NCI-H2081 (cell line): Measurements from ENCODE around the gene TBC1D19.

Experiments
- DNase-seq, 2 experiments: peaks; one replicate each; lab custom pipeline; 2025; lab: John Stamatoyannopoulos, UW

Gene TBC1D19

DNA sequence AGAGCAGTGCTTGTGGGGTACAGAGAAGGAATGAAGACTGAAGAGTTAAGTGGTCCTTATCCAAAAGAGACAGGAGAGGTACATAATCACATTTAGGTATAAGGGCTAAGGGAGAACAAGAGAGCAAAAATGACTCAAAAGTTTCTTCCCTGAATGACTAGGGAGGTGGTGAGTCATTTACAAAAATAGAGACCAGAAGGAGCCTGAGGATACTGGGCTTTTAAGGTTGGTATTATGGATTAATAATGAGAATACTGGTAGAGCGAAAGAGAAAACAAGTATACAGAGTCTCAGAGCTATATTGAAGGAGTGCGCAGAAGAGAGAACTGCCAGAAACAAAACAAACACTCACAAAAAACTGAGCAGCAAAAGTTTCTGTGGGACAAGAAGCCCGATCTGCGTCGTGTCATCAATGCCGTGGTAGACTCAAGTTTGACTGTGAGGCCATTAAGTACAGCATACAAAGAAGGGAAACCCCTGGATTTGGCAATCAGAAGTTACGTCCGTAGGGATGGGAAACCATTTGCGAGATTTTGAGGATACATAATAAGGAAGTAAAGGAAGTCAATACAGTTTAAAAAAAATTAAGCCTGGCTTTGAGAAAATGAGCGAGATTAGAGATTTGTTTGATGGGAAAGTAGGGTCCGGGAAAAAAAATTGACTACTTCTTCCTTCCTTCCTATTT is 147.6 kb downstream of the TBC1D19 start:
- no peak for DNase-seq

DNA sequence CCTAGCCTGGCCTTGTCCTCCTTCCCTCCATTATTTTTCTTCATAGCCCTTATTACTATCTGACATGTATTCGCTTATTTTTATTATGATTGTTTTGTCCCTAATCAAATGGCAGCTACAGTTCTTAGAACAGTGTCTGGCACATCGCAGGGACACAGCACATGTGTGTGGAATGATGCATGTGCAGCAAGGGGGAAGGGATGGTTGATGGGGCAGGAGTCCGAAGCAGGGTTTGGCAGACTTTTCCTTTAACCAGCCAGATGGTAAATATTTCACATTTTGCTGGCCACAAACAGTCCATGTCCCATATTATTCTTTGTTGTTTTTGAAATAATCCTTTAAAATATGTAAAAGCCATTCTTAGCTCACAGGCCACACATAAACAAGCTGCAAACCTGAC is 148.5 kb downstream of the TBC1D19 start:
- DNase-seq, result no peak

DNA sequence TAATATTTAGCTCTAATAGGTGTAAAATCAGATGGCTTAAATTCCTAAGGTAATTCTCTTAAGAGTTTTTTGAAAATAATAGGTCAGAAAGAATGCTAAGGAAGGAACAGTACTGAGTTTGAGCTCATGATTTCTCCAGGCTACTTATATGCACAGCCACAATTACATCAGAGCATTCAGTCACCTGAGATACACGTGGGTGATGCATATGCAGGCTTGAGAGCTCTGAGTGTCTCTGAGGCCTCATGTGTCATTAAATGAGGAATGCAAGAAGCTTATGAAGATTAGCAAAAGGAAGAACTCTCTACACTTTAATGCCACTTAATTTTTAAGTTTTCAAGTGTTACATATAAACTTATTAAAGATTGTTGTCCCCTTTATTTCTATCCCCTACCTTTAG is 152.7 kb downstream of the TBC1D19 start:
- DNase-seq, result no peak

DNA sequence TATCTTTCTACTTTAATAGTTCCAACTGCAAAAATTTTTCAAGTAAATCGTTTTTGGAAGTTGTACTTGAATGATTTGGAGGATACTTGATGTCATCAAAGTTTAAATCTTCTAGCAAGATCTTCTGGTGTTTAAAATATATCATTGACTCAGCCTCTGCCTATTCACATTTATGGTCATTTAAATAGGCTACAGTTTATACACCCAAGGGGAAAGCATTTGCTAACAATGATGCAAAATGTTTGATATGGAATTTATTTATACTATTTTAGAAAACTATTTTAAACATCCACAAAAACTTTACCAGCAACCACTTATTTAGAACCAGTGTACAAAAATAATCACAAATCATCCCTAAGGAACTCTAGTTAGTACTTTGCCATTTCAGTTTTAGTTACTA is 153.5 kb downstream of the TBC1D19 start:
- no peak for DNase-seq

DNA sequence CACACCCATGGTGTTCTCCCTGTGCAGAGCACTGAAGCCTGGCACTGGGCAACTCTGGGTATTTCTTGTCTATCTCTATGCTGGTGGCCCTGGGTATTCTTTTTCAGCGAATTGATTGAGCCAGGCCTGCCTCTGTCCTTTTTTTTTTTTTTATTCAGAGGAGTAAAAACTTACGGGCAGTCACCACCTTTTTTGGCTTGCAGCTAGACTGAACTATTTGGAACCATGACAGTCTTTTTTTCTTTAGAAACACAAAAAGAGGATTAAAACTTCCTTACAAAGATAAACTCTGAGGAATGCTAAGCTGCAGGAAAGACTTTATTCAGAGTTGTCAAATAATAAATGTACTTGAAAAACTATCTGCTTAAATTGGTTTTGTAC is 157.6 kb downstream of the TBC1D19 start:
- no peak for DNase-seq

DNA sequence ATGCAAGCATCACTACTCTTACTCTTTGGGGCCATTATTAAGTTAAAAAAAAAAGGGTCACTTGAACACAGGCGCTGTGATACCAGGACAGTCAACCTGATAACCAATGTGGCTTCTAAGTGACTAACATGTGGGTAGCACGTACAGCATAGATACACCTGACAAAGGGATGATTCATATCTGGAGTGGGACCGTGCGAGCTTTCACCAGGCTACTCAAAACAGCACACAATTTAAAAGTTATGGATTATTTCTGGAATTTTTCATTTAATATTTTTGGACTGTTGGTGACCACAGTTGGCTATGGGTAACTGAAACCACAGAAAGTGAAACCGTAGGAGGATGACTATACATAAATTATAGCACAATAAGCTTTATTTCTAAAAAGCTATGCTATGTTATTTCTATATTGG is 162.9 kb downstream of the TBC1D19 start:
- no peak for DNase-seq

DNA sequence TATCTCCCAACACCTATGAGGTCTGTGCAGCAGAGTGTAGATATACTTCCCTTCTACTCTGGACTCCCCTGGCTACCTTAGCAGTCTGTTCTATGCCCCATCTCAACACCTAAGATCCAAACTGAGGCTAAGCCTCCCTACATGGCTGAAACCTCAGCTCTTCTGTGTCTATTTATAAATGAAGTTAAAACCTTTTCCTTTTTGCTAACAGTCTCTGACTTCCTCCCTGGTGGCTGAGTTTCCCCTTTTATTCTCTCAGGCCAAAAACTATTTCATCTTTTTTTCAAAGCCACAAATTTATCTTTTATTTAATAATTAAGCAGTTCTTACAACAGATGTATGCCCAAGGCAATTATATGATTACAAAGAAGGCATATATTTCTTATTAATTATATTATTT is 164.9 kb downstream of the TBC1D19 start:
- DNase-seq, result no peak

DNA sequence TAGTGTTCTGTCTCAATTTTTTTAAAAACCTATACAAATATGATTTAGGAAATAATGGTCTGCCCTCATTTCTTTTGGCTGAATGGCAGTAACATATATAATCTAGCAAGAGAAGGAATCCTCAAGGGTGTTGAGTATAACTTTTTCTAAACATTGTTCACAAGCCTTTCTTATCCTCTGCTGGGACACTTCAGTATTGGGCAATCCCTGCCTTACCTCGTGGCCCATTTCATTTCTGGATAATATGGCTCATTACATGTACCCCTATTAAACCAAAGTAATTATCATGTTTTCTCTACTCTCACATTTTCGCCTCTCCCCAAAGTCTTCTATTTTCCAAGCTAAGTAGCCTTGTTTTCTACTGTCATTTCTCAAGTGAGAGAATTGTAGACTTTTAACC is 166.0 kb downstream of the TBC1D19 start:
- no peak for DNase-seq

DNA sequence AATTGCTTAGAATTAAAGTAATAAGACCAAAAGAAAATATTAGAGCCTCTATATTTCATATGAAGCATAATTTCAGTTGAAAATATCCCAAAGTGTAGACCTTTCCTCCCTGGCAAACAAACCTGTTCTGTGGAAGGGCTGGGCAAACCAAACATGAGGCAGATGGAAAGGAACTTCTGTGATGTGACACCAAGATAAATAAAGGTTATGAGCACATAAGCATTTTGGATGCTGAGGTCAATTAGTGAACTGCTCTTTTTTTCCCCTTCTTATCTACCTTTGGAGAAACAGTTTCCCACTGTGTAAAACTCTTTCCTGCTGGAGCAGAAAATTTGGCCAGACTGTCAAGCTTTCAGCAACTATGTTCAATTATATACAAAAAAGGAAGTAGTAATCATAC is 167.1 kb downstream of the TBC1D19 start:
- no peak for DNase-seq

DNA sequence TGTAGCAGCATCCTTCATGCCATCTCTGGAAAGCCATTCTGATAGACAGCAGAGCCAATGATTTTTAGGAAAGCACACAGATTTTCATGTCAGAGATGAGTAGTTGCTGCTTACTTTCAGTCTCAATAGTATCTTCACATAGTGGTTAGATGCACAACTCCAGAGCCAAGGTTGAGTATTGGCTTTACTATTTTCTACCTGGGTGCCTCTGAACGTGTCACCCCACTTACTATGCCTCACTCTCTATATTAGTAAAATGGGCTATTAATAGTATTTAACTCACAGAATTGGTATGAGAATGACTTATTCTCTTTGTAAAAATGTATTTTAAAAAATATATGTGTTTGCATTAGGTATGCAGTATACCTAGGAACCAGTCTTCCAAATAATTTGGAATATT is 168.0 kb downstream of the TBC1D19 start:
- no peak for DNase-seq

DNA sequence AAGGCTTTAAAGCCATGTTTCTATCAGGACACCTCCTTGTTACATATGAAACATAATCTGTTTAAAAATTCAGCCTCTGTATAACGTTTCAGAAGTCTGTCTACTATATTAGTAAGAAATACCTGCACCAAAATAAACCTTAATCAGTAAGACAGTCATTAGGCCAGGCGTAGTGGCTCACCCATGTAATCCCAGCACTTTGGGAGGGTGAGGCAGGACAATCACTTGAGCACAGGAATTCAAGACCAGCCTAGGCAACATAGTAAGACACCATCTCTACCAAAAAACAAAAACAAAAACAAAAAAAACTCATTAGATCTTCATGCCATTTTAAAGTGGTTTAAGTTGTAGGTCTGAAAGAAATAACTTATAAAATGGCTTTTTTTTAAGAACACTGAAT is 169.3 kb downstream of the TBC1D19 start:
- no peak for DNase-seq

DNA sequence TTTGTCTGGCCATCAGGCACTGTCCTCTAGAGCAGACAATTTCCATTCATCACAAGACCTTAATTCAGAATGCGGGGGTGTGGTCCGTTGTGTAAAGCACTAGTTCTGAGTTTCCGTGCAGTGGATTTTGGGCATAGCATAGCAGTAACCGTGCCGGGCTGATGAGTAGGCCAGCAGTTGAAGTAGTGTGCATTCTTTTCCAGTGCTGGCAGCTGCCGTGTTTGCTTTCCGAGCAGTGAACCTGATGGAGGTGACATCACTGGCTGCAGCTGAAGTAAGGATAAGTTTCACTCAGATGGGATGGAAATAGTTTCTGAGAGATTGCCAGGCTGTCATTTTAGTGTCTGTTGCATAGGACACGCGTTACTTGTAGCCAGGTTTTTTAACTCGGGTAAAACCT is 169.7 kb downstream of the TBC1D19 start:
- no peak for DNase-seq

DNA sequence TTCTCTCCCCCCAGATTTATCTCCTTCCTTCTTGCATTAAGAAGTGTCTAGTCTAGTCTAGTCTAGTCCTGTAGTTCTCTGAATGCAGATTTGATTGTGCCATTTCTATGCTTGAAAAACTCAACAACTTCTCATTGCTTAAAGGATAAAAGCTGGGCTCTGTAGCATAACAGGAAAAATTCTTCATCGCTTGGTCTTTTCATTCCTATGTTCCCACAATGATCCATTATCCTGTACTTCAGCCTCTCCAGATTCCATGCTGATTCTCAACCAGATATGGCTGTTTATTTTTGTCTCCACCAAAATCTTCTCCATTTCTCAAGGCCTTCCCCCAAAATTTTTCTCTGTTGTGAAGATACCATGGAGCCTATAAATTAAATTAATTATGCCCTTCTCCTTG is 173.9 kb downstream of the TBC1D19 start:
- DNase-seq, result no peak

DNA sequence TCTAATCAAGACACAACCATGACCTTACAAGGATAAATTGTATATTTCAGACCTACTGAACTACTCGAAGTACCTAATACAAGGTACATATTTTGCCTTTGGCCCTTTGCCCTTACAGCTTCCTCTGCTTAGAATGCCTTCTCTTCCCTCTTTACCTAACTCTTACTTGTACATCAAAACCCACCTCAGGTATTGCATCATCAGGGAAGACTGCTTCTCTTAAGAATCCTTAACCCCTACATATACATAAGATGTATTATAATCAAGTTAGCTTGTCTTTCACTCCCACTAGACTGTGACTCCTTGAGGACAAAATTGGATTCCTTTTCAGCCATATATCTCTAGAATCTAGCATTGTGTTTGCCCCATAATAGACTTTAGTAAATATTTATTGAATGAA is 175.0 kb downstream of the TBC1D19 start:
- no peak for DNase-seq

DNA sequence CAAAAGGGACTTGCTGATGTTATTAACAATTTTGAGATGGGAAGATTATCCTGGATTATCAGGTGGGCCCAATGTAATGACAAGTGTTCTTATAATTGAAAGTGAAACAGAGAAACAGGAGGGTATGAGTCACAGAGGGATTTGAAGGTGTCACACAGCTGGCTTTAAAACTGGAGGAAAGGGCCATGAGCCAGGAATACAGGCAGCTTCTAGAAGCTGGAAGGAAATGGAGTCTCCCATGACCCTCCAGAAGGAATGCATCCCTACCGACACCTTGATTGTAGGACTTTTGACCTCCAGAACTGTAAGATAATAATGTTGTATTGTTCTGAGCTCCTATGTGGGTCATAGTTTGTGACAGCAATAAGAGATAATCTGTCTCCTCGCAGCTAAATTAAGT is 178.8 kb downstream of the TBC1D19 start:
- DNase-seq, result no peak

DNA sequence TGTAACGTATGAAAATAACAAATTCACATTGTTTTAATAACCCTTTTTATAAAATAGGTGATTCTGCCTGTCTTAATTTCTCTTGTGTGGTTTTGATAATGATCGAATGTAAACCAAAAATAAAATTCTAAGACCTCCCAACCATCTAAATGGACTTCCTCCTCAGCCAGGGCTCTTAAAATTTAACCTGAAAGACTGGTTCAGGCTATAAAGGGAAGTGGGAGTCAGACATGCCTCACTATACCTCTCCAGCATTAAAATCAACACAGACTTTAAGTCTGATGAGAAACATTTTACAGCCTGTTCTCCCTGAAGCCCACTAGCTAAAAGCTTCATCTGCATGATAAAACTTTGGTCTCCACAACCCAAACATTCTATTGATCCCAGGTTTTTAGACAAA is 179.2 kb downstream of the TBC1D19 start:
- no peak for DNase-seq

DNA sequence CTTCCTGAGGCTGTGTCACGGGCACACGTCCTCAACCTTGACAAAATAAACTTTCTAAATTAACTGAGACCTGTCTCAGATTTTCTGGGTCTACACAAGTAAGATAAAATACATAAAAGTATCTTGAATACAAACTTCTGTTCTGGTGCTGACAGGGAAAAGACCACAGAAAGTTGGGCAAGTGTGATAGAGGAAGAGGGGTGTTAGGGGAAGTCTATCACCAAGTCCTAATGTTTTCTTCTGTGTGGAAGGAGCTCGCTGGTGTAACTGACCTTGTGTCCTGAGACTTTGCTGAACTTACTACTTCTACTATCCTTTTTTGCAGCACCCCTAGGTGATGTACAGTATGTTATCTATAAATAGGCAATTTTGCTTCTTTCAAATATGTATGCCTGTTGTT is 179.8 kb downstream of the TBC1D19 start:
- no peak for DNase-seq

DNA sequence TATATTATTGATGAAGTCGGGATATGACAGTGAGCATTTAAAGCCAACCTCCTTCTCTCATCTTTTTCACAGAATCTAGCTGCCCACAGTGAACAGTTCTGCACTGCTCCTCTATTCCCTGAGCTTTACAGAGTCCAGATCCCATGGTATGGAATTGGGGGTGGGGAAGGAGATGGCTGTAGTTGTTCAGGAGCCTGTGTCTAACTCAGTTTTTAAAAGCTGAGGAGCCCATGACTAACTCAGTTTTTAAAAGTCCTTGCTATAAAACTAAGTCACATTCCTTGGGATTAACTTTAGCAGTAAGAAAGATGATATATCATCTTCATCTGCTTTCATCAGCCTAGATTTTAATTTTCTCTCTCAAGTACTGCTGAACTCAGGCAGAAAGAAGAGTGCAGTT is 180.3 kb downstream of the TBC1D19 start:
- no peak for DNase-seq

DNA sequence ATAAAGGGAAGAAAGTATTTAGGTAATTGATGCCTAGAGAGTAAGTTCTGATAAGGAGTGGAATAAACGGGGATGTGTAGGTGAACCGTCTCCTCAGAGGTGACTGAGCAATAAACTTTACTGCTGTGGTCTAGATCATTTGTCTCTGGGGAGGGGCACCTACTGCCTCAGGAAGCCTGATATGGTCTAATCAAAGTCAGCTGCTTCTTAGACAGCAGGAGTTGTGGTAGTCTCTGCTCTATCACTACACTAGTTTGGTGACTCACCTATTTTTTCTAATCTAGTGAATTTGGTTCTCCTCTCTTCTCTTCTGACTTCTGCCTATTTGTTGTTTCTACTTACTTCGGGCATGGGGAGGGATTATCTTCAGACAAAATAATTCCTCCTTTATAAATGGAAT is 181.6 kb downstream of the TBC1D19 start:
- no peak for DNase-seq

DNA sequence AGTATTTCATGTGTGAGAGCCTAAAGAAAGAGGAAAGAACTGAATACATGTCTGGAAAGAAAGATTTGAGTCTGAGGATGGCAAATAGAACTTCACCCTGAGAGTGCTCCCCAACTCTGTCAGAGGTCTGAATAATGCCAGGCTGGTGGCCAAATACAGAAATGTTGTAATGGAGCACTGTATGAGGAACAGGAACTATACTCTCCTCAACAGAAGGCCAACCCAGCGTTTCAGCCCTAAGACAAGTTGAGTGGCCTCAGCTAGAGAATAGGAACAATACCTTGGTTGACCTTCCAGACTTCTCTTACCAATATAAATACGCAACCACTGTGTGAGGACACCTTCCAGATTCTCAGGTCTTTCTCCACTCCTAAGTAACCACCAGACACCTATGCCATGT is 182.3 kb downstream of the TBC1D19 start:
- no peak for DNase-seq

DNA sequence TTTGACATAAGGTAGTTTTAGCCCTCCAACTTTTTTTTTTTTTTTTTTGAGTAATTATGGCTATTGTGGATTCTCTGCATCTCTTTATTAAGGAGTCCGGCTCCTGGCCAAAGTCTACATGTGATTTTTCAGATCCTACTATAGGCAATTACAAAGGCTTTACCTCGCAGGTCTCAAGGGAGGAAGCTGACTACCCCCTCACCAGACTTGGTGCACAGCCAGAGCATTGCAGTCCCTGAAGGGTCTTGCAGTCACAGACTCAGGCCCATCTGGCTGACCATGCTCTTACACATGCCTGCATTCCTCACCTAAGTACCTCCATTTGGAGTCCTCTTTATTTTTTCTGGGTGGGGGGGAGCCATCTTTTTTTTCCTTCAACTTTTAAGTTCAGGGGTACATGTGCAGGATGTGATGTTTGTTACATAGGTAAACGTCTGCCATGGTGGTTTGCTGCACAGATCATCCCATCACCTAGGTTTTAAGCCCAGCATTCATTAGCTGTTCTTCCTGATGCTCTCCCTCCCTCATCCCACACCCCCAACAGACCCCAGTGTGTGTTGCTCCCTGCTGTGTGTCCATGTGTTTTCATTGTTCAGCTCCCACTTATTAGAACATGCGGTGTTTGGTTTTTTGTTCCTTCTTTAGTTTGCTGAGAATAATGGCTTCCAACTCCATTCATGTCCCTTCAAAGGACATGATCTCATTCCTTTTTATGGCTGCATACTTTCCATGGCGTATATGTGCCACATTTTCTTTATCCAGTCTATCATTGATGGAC is 188.4 kb downstream of the TBC1D19 start:
- DNase-seq, result no peak

DNA sequence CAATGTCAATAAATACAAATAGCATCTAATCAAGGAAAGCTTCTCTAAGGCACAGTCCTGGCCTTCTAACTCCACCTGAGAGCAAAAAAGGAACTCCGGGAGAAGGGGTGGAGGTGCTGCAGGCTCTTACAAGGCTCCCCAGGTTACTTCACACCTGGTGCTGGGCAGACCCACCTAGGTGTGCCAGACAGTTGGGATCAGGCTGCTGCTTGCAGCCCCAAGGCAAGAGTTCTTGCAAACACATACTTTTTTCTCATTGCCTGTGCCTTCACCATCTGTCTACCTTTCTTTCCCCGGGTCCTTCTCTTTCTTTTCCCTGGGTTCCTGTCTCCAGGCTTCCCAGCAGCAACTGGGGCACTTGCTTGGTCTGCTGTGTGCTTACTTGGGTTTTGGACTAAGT is 195.3 kb downstream of the TBC1D19 start:
- DNase-seq, result no peak

DNA sequence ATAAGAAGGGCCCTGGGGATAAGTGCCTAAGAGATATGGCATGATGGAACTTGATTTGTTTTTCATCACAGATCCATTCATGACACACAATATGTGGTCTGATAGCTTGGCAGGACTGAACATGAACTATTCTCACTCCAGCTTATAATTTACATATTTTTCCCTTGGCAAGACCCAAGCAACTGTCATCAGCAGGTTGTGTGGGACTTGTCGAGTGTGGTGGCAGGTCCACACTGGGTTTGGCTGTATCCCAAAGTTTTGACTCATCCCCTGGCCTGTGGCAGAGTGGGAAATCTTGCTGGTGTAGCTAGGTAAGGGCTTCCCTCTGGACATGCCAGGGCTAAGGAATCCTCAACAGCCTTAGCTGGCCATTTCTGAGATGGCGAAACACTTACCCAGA is 195.8 kb downstream of the TBC1D19 start:
- DNase-seq, result no peak

DNA sequence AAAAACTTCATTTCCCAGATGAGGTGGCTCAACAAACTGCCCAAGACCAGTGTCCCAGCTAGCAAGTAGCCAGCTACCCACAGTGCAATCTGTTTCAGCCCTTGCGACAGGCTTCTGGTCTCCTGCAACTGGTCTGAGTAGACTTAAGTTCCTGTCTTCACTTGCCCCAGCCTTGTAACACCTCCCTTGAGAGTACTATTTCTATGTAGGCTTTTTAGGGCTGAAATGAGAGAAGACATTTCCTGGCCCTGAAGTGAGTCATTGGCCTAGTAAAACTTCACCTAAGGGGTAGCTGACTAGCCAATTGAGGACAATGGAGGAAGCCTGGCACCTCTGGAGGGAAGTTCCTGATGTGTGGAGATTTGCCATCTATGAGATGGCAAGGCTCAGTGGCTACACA is 196.7 kb downstream of the TBC1D19 start:
- no peak for DNase-seq
